Activated T-cell treated with anti-CD3 and anti-CD28 coated beads for 48 hours (primary cell): ENCODE measurements around the gene OMP.

Source experiments
- DNase-seq: peaks from one replicate; pipeline ENCODE4 v3.0.0-alpha.2; 2020; ENCODE audit warnings: low read depth

The OMP gene

DNA sequence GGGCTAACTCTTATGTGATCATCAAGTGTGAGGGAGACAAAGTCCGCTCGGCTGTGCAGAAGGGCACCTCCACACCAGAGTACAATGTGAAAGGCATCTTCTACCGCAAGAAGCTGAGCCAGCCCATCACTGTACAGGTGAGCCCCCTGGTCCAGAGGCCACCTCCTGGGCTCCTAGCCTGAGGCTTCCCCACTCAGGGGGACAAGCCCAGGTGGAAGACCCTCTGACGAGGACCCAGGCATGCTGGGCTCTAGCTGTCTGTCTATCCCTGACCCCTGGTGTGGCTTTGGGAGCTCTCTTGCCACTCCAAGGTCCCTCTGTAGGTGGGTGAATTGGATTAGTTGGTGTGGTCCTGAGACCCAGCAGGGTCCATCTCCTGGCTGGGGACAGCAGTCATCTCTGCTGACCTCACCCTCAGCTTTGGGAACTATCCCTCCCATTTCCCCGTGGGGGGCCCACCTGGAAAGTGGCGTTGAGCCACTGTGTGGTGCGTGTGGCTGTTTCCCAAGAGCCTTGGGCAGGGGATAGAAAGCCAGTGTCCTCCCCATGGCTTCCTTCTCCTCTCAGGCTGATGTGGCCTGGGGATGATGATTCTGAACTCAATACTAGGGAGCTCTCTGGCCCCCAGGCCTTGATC is 20.1 kb downstream of the OMP start:
- no peak for DNase-seq

DNA sequence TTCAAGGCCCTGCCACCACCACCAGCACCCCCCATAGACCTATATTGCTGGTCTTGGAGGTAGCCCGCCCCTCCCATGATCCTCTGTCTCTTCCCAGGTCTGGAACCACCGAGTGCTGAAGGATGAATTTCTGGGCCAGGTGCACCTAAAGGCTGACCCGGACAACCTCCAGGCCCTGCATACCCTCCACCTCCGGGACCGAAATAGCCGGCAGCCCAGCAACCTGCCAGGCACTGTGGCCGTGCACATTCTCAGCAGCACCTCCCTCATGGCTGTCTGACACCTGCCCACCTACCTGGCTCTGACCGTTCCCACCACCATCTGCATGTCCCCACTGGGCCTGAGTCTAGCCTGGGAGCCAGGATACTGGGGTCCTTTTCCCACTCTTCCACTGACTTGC is 21.0 kb downstream of the OMP start:
- no peak for DNase-seq

DNA sequence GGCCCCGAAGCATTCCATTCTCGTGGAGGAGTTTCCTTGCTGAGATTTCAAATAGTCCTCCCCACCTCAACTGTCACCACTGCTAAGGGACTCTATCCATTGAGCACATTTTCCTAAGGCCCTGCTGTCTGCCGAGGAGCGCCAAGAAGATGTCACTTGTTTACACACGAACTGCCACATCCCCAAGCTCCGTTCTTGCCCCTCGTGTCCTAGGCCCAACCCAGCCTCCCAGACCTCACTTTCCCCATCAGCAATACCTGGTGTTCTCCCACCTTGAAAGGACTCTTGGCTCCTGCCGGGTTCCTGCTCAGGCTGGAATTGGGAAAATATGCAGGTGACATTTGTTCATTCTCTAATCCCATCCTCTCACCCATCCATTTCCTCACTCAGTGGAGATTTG is 21.4 kb downstream of the OMP start:
- DNase-seq: no peak

GRCh38 chr11:77124488-77124887 is 21.8 kb downstream of the OMP start:
- DNase-seq: no peak

- DNase-seq: no peak
Measured at GRCh38 chr11:77125191-77125590, 22.6 kb downstream of the OMP start.

DNA sequence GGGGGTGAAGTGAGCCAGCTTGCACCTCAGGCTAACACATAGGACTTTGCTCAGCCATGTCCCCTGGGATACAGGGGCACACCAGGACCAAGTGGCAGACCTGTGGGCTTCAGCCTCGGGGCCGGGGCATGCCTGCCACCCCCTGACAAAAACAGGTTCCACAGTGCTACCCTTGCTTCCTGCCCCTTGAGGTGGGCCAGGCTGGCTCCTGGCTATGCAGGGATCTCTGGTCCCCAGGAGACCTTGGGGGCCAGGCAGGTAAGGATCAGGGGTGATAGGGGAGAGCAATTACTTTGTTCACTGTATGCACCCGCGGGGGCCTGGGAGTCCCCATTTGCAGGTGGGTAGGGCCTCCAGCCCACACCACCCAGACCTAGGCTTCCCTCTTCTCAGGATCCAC is 23.1 kb downstream of the OMP start:
- DNase-seq: no peak

- DNase-seq: no peak
Measured at GRCh38 chr11:77126156-77126775, 23.6 kb downstream of the OMP start.

GRCh38 chr11:77126861-77127234 is 24.2 kb downstream of the OMP start:
- DNase-seq: no peak

GRCh38 chr11:77127235-77127911 is 24.7 kb downstream of the OMP start:
- peak; percentile 50 for DNase-seq

GRCh38 chr11:77127920-77128691 is 25.5 kb downstream of the OMP start, which contains the start of gene MYO7A:
Gene MYO7A (plus strand): TSS chr11:77128246. CDS start chr11:77130635, 2,389 bp downstream.
- no peak for DNase-seq

DNA sequence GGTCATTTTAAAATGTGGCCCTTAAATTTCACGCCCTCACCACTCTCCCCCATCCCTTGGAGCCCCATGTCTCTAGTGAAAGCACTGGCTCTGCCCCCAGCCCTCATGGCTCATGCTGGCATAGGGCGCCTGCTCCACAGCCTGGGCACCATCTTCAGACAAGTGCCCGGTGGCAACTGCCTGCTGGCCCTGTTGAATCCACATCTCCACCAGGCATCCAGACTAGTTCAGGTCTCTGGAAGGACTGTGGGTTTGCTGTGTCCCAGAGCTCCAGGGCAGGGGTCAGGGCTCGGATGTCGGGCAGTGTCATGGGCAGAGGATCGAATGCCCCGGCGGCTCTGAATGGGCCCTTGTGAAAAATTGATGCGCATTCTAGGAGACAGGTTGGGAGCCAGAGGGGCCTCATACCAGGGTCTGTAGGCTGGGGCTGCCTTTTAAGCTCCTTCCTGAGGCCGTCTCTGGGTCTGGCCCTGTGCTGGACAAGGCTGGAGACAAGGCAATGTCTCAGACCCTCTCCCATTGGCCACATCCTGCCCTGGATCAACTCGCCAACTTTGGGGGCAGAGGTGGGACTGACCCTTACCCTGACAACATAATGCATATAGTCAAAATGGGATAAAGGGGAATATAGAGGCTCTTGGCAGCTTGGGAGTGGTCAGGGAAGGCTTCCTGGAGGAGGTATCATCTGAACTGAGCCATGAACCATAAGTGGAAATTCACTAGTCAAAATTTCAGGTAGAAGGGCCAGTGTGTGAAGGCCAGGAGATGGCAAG is 26.6 kb downstream of the OMP start:
- DNase-seq: no peak

GRCh38 chr11:77129842-77130756 is 27.5 kb downstream of the OMP start:
- DNase-seq: no peak

GRCh38 chr11:77130763-77131513 is 28.3 kb downstream of the OMP start:
- DNase-seq: no peak

- no peak for DNase-seq
Measured at GRCh38 chr11:77131560-77131959, 28.9 kb downstream of the OMP start.

GRCh38 chr11:77135069-77135468 is 32.4 kb downstream of the OMP start:
- DNase-seq: no peak

- peak; percentile 15 for DNase-seq
Measured at GRCh38 chr11:77136074-77136473, 33.4 kb downstream of the OMP start.

DNA sequence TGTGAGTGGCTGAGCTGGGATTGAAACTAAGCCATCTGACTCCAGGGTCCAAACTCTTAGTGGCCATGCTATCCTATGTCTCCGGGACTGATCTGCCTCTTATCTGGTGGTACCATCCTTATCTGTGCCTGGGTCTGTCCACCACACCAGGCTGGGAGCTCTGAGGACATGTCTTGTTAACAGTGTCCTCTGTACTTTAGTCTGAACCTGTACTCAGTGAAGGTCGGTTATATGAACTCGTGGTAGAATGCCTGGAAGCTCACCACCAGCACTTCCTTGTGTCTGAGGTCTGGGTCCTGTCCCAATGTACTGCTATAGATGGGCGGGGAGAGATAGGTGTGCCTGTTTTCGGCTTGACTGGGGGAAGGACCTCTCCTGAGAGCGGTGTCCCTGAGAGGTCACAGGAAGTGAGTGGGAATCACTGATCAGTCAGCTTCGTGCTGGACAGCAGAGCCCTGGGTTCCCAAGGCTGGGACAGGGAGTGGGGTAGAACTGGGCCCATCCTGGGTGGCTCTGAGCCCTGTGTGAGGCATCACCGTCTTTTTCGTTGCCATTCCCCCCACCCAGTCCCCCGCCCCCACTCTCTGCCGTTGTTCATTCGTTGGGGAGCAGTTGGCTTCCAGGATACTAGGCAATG is 34.3 kb downstream of the OMP start:
- DNase-seq: no peak

GRCh38 chr11:77137421-77137820 is 34.8 kb downstream of the OMP start:
- no peak for DNase-seq

DNA sequence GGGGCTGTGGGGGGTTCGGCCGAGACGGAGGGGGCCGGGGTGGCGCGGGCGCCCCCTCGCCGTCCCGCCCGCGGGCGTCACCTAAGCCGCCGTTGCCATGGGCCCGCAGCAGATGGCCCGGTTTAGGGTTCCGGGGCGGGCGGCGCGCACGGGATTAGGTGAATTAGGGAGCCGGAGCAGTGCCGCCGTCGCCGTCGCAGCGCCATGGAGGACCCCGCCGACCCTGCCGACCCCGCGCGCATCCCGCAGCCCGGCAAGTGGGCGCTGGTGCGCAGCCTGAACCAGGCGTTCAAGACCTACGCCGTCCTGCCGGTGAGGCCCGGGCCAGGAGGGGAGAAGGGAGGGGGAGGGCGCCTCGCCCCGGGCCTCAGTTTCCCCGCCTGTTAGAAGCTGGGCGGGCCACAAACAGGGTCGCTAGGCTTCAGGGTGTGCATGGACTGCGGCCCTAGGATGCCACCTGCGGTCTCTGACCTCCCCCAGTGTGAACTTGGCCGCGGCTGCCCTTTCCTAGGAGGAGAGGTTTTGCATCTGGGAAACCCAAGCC is 35.5 kb downstream of the OMP start:
- no peak for DNase-seq
